Trophoblast cell (in vitro differentiated cells and primary cell): ENCODE data around the gene ZSCAN31.

Experiments used
- DNase-seq, 2 donors: peaks; one replicate each; pipeline ENCODE4 v3.0.0-alpha.2; 2016
- H2AFZ ChIP-seq: 2 replicates; pipeline ENCODE4 v1.6.1; 2013; ENCODE audit warnings: low read length, moderate library complexity, mild to moderate bottlenecking; ENCODE audit not compliant: insufficient read depth, poor library complexity
- H2AK5ac ChIP-seq: 2 replicates; pipeline ENCODE4 v1.6.1; 2013; ENCODE audit warnings: mild to moderate bottlenecking, low read length
- H2BK120ac ChIP-seq: 2 replicates; pipeline ENCODE4 v1.6.1; 2013; ENCODE audit warnings: low read length, mild to moderate bottlenecking, moderate library complexity; ENCODE audit not compliant: insufficient read depth, poor library complexity
- H2BK12ac ChIP-seq: 2 replicates; pipeline ENCODE4 v1.6.1; 2013; ENCODE audit warnings: mild to moderate bottlenecking, low read length, moderate library complexity
- H2BK5ac ChIP-seq: 2 replicates; pipeline ENCODE4 v1.6.1; 2013; ENCODE audit warnings: low read length, low read depth, moderate library complexity, mild to moderate bottlenecking; ENCODE audit not compliant: poor library complexity
- H3K14ac ChIP-seq: 2 replicates; pipeline ENCODE4 v1.6.1; 2013; ENCODE audit warnings: mild to moderate bottlenecking, low read length
- H3K18ac ChIP-seq: 2 replicates; pipeline ENCODE4 v1.6.1; 2013; ENCODE audit warnings: mild to moderate bottlenecking, low read length
- H3K23ac ChIP-seq: 2 replicates; pipeline ENCODE4 v1.6.1; 2013; ENCODE audit warnings: low read length
- H3K27ac ChIP-seq: 2 replicates; pipeline ENCODE4 v1.5.1; 2013; ENCODE audit warnings: low read depth, mild to moderate bottlenecking, inconsistent platforms, low read length, moderate library complexity
- H3K27me3 ChIP-seq: 2 replicates; pipeline ENCODE4 v1.6.1; 2013; ENCODE audit warnings: inconsistent platforms, mild to moderate bottlenecking, low read length, moderate library complexity; ENCODE audit not compliant: insufficient read depth
- H3K36me3 ChIP-seq, 2 experiments: 1 replicate in 1 of 2; 2 replicates in 1 of 2; pipeline ENCODE4 v1.6.1; 2013; ENCODE audit warnings: low read length in 2 of 2, mild to moderate bottlenecking in 2 of 2, moderate library complexity in 1 of 2; ENCODE audit not compliant: insufficient read depth in 2 of 2, control insufficient read depth in 1 of 2
- H3K4ac ChIP-seq: 2 replicates; pipeline ENCODE4 v1.6.1; 2013; ENCODE audit warnings: low read depth, mild to moderate bottlenecking, low read length, moderate library complexity
- H3K4me1 ChIP-seq, 2 experiments: 1 replicate in 1 of 2; 2 replicates in 1 of 2; pipeline ENCODE4 v1.6.1; 2013; ENCODE audit warnings: low read length in 2 of 2, mild to moderate bottlenecking in 2 of 2, moderate library complexity in 1 of 2; ENCODE audit not compliant: insufficient read depth in 2 of 2, control insufficient read depth in 1 of 2
- H3K4me2 ChIP-seq: 2 replicates; pipeline ENCODE4 v1.6.1; 2013; ENCODE audit warnings: inconsistent platforms, mild to moderate bottlenecking, low read length, moderate library complexity
- H3K4me3 ChIP-seq: 2 replicates; pipeline ENCODE4 v1.5.1; 2013; ENCODE audit warnings: mild to moderate bottlenecking, low read depth, low read length, inconsistent platforms
- H3K79me1 ChIP-seq: one replicate; pipeline ENCODE4 v1.6.1; 2013; ENCODE audit warnings: low read length
- H3K79me2 ChIP-seq: 2 replicates; pipeline ENCODE4 v1.6.1; 2013; ENCODE audit warnings: low read length, mild to moderate bottlenecking; ENCODE audit not compliant: control insufficient read depth, insufficient read depth, poor library complexity
- H3K9ac ChIP-seq: 2 replicates; pipeline ENCODE4 v1.6.1; 2013; ENCODE audit warnings: mild to moderate bottlenecking, low read length
- H3K9me3 ChIP-seq: 2 replicates; pipeline ENCODE4 v1.6.1; 2013; ENCODE audit warnings: low read depth, mild to moderate bottlenecking, control low read depth, inconsistent platforms, low read length; ENCODE audit not compliant: insufficient read depth
- H4K12ac ChIP-seq: 2 replicates; pipeline ENCODE4 v1.6.1; 2013; ENCODE audit warnings: low read depth, mild to moderate bottlenecking, low read length, moderate library complexity
- H4K8ac ChIP-seq: 2 replicates; pipeline ENCODE4 v1.6.1; 2013; ENCODE audit warnings: low read depth, mild to moderate bottlenecking, low read length, moderate library complexity
- H4K91ac ChIP-seq: one replicate; pipeline ENCODE4 v1.6.1; 2013; ENCODE audit warnings: low read depth, mild to moderate bottlenecking, low read length, moderate library complexity
- WGBS: extraction: QIAGEN DNeasy Blood & Tissue Kit; methylation state at CpG from one replicate; pipeline ENCODE4 v1.1.7; 2013; ENCODE audit warnings: missing lambda C conversion rate; ENCODE audit not compliant: insufficient read length, insufficient coverage; ENCODE audit errors: extremely low coverage; 5-methylcytosine and 5-hydroxymethylcytosine counted together

The ZSCAN31 gene

GRCh38 chr6:28282926-28283325 lies 53.0 kb downstream of the ZSCAN31 start:
- Histone ChIP-seq H3K27ac (no peak overlapping the region), H2BK12ac (no peak overlapping the region), H3K23ac (no peak overlapping the region), H2AFZ (no peak overlapping the region), H2AK5ac (no peak overlapping the region), H2BK120ac (no peak overlapping the region), H3K9ac (no peak overlapping the region), H3K4me2 (no peak overlapping the region), H2BK5ac (no peak overlapping the region), H4K12ac (no peak overlapping the region), H3K79me1 (peaks cover 4% of the 10 kb centered on the region), H3K18ac (no peak overlapping the region), H3K27me3 (no peaks in the 10 kb centered on the region), H3K9me3 (no peaks in the 10 kb centered on the region), H3K4me1 (peaks cover 0 to 2% of the 10 kb centered on the region in 2 experiments), H4K91ac (no peak overlapping the region), H3K4me3 (no peak overlapping the region), H3K36me3 (peaks cover 14 to 20% of the 10 kb centered on the region in 2 experiments), H3K14ac (no peak overlapping the region), H3K4ac (no peak overlapping the region), H4K8ac (no peak overlapping the region), H3K79me2 (peaks cover 4% of the 10 kb centered on the region)
- DNase-seq = no peak
- no CpG with 5 or more reads among the region's 2 CpGs for WGBS

GRCh38 chr6:28281288-28282064 lies 54.5 kb downstream of the ZSCAN31 start, which contains the start of gene PGBD1:
TSS of gene PGBD1 (plus strand) at chr6:28281572. CDS start at chr6:28283814, 2,242 bp downstream.
- H3K36me3 ChIP-seq = peaks cover 10 to 20% of the 10 kb centered on the region in 2 experiments
- peak; percentile 54 to 74 for DNase-seq
- H3K27ac ChIP-seq = no peak within 1 kb of the TSS
- H4K8ac ChIP-seq = peak within 1 kb of the TSS; percentile 97
- H2AFZ ChIP-seq = peak within 1 kb of the TSS; percentile 91
- H3K18ac ChIP-seq = peak within 1 kb of the TSS; percentile 85
- peak within 1 kb of the TSS; percentile 63 for H2BK120ac ChIP-seq
- peak within 1 kb of the TSS; percentile 86 for H3K4me3 ChIP-seq
- H3K79me2 ChIP-seq = peaks cover 4% of the 10 kb centered on the region
- H3K4me1 ChIP-seq = peaks cover 0 to 2% of the 10 kb centered on the region in 2 experiments
- peak within 1 kb of the TSS; percentile 94 for H4K12ac ChIP-seq
- peak within 1 kb of the TSS; percentile 52 for H3K4ac ChIP-seq
- H2BK5ac ChIP-seq = peak within 1 kb of the TSS; percentile 46
- H3K9me3 ChIP-seq = no peaks in the 10 kb centered on the region
- WGBS = no CpG with 5 or more reads among the region's 50 CpGs
- H3K14ac ChIP-seq = peak within 1 kb of the TSS; percentile 64
- peaks cover 4% of the 10 kb centered on the region for H3K79me1 ChIP-seq
- H4K91ac ChIP-seq = peak within 1 kb of the TSS; percentile 89
- peak within 1 kb of the TSS; percentile 75 for H3K9ac ChIP-seq
- H2AK5ac ChIP-seq = no peak within 1 kb of the TSS
- H2BK12ac ChIP-seq = no peak within 1 kb of the TSS
- H3K23ac ChIP-seq = no peak within 1 kb of the TSS
- no peaks in the 10 kb centered on the region for H3K27me3 ChIP-seq
- H3K4me2 ChIP-seq = peak within 1 kb of the TSS; percentile 70

- H4K91ac ChIP-seq = no peak overlapping the region
- DNase-seq = no peak
- H2AK5ac ChIP-seq = no peak overlapping the region
- H3K4me3 ChIP-seq = no peak overlapping the region
- H3K4me2 ChIP-seq = peak overlapping the region; percentile 70
- peaks cover 4% of the 10 kb centered on the region for H3K79me2 ChIP-seq
- H2AFZ ChIP-seq = no peak overlapping the region
- H3K18ac ChIP-seq = no peak overlapping the region
- H3K4me1 ChIP-seq = peaks cover 0 to 2% of the 10 kb centered on the region in 2 experiments
- no peak overlapping the region for H2BK5ac ChIP-seq
- H3K23ac ChIP-seq = no peak overlapping the region
- H3K9ac ChIP-seq = no peak overlapping the region
- no peaks in the 10 kb centered on the region for H3K27me3 ChIP-seq
- H4K8ac ChIP-seq = peak overlapping the region; percentile 97
- H2BK120ac ChIP-seq = no peak overlapping the region
- H3K27ac ChIP-seq = no peak overlapping the region
- peaks cover 10 to 24% of the 10 kb centered on the region in 2 experiments for H3K36me3 ChIP-seq
- peaks cover 4% of the 10 kb centered on the region for H3K79me1 ChIP-seq
- no peak overlapping the region for H2BK12ac ChIP-seq
- no peak overlapping the region for H3K14ac ChIP-seq
- no peaks in the 10 kb centered on the region for H3K9me3 ChIP-seq
- H4K12ac ChIP-seq = no peak overlapping the region
- no peak overlapping the region for H3K4ac ChIP-seq
- WGBS = no CpG with 5 or more reads among the region's 3 CpGs
Observed at GRCh38 chr6:28280595-28281287, 55.2 kb downstream of the ZSCAN31 start.

- Histone ChIP-seq H3K79me2 (peaks cover 4% of the 10 kb centered on the region), H2BK120ac (no peak overlapping the region), H2BK5ac (no peak overlapping the region), H4K8ac (no peak overlapping the region), H4K91ac (no peak overlapping the region), H3K23ac (no peak overlapping the region), H3K14ac (no peak overlapping the region), H3K18ac (no peak overlapping the region), H3K36me3 (peaks cover 6 to 20% of the 10 kb centered on the region in 2 experiments), H2BK12ac (no peak overlapping the region), H3K9me3 (no peaks in the 10 kb centered on the region), H3K27me3 (no peaks in the 10 kb centered on the region), H4K12ac (no peak overlapping the region), H3K79me1 (peaks cover 4% of the 10 kb centered on the region), H2AFZ (no peak overlapping the region), H3K9ac (no peak overlapping the region), H3K4me1 (peaks cover 0 to 2% of the 10 kb centered on the region in 2 experiments), H3K4ac (no peak overlapping the region), H2AK5ac (no peak overlapping the region), H3K27ac (no peak overlapping the region), H3K4me3 (no peak overlapping the region), H3K4me2 (no peak overlapping the region)
- WGBS = no CpG with 5 or more reads among the region's 3 CpGs
- no peak for DNase-seq
Observed at GRCh38 chr6:28277746-28278145, 58.2 kb downstream of the ZSCAN31 start.
